ENCODE measurements around the gene NHLRC4.

DNA sequence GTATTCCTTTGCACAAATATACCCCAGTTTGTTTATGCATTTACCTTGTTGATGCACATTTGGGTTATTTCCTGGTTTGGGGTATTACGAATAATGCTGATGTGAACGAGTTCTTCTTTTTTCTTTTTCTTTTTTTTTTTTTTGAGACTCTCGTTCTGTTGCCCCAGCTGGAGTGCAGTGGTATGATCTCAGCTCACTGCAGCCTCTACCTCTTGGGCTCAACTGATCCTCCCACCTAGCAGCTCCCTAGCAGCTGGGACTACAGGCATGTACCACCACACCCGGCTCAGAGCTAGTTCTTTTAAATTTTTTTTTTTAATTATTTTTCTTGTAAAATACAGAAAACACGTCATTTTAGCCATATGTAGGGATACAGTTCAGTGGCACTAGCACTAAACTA lies 37.1 kb downstream of the NHLRC4 start:
- TF ChIP-seq, protein P1, sequence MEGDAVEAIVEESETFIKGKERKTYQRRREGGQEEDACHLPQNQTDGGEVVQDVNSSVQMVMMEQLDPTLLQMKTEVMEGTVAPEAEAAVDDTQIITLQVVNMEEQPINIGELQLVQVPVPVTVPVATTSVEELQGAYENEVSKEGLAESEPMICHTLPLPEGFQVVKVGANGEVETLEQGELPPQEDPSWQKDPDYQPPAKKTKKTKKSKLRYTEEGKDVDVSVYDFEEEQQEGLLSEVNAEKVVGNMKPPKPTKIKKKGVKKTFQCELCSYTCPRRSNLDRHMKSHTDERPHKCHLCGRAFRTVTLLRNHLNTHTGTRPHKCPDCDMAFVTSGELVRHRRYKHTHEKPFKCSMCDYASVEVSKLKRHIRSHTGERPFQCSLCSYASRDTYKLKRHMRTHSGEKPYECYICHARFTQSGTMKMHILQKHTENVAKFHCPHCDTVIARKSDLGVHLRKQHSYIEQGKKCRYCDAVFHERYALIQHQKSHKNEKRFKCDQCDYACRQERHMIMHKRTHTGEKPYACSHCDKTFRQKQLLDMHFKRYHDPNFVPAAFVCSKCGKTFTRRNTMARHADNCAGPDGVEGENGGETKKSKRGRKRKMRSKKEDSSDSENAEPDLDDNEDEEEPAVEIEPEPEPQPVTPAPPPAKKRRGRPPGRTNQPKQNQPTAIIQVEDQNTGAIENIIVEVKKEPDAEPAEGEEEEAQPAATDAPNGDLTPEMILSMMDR (IDR thresholded peaks at IDR 0.05 in 2 of 3, conservative IDR thresholded peaks at IDR 0.05 in 1 of 3; ENCODE audit: insufficient read depth in 2 of 3, low read depth in 1 of 3, low read length in 3 of 3) = no peak
- no peak for TF ChIP-seq ARID1B (IDR thresholded peaks at IDR 0.05)
- TF ChIP-seq MYC (IDR thresholded peaks at IDR 0.05; ENCODE audit: low read depth, low read length) = no peak
- no peak for TF ChIP-seq MYC (CRISPR knock-in tag; IDR thresholded peaks at IDR 0.05; ENCODE audit: borderline replicate concordance, low read depth)
- no peak for TF ChIP-seq MEIS2 (IDR thresholded peaks at IDR 0.05; ENCODE audit: partially characterized antibody)
- TF ChIP-seq ZNF274 (IDR thresholded peaks at IDR 0.05; ENCODE audit: borderline replicate concordance, low read depth, low read length) = no peak
